KG1 (cell line): ENCODE data around the gene SORCS2.

Experiments
- DNase-seq: peaks from one replicate; lab custom pipeline; 2025; lab: John Stamatoyannopoulos, UW

Gene SORCS2

GRCh38 chr4:7734651-7735260 lies 542.4 kb downstream of the SORCS2 start:
- no peak for DNase-seq

GRCh38 chr4:7735395-7735794 lies 543.1 kb downstream of the SORCS2 start:
- no peak for DNase-seq

GRCh38 chr4:7735961-7736360 lies 543.6 kb downstream of the SORCS2 start:
- no peak for DNase-seq

DNA sequence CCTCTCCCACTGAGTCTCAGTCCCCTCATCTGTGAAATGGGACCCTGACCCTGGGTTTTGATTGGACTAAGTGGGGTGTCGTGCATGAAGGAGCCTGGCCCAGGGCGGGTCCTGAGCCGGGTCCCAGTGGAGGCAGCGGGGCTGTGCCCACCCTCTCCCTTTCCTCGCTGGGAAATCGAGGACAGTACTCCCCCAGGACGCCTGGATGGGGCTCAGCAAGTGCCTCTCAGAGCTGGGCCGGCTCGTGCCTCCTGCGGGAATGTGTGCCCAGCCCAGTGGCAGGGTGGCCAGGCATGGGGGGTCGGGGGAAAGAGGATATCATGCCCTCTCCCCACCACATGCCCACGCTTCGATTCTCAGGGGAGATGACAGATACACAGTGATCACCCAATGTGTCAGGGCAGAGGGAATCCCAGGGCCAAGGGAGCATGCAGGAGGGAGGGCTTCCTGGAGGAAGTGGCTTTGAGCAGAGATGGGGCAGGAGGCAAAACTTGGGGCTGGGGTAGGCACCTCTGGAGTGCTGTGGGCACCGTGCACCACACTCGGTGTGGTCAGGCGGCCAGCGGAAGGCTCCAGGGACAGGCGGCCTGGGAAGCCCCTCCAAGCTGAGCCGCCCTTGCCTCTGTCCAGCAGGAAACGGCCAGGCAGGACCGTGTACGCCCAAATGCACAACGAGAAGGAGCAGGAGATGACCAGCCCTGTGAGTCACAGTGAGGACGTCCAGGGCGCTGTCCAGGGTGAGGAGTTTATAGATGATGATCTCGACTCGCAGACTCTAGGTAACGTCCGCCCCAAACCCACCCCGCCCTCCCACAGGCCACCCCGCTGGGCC lies 544.3 kb downstream of the SORCS2 start:
- DNase-seq: no peak

- DNase-seq: no peak
These were observed 544.9 kb downstream of the SORCS2 start for GRCh38 chr4:7737268-7737645.

GRCh38 chr4:7737752-7738457 lies 545.6 kb downstream of the SORCS2 start:
- no peak for DNase-seq

- DNase-seq: no peak
These were observed 546.2 kb downstream of the SORCS2 start for GRCh38 chr4:7738458-7739076.

GRCh38 chr4:7739077-7739917 lies 547.0 kb downstream of the SORCS2 start:
- no peak for DNase-seq

- no peak for DNase-seq
These were observed 547.9 kb downstream of the SORCS2 start for GRCh38 chr4:7739918-7740865.

DNA sequence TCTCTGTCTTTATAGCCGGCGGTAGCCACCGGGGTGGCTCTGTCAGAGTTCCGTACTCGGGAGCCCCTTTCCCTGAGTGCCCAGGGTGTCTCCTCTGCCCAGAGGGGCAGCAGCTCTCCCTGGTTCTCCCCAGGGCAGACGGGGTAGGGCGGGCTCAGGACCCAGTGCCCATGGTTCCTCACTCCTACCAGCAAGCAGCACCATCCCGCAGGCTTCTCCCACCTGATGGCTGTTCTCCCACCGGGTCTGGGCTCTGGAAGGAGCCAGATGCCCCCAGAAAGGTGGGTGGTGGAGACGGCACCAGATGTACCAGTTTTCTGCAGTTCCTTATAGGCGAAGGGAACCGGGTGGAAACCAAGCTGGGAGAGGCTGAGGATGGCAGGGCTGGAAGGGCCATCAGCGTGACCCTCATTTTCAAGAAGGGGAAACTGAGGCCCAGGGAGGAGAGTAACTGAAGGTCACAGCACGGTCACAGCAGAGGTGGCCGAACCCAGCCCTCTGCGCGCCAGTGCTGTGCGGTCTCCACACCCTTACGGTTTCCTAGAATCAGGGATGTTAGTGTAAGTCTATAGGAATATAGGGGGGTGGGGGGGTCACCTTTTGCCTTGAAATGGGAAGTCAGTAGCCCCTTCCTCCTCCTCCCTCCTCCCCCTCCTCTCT lies 548.7 kb downstream of the SORCS2 start:
- no peak for DNase-seq

DNA sequence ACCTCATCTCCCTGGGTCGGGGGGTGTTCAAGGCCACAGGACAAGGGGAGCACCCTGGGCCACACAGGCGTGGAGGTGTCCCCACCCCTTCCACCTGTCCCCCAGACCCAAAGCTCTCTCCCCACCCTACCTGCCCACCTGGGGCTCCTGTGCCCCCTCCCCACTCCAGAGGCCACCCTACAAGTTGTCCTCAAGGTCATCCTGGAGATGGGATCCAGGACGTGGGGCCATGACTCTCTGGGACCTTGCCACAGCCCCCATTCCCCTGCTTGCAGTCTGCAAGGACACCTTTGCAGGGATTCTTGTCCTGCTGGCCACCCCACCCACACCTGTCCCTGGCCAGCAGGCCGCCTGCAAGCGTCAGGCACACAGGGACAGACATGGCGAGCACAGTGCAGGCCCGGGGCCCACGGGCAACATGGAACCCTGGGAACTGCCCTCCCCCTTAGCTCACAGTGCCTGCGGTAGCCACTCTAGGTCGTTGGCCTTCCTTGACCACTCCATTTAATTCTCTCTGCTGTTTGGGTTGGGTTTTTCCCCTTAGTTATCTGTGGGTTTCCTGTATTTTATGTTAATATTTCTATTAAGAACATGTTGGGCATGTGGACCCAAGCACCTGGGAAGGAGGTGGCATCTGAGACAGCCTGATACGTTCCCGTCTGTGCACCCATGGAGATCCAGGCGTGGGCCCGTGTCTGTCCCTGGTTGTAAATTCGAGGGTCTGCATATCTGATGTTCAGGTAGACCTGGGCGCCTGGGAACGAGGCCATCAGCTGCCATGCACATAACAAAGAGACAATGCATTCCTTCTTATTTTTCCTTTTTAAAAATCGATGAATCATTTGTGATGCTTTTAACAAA lies 549.8 kb downstream of the SORCS2 start:
- DNase-seq: no peak

DNA sequence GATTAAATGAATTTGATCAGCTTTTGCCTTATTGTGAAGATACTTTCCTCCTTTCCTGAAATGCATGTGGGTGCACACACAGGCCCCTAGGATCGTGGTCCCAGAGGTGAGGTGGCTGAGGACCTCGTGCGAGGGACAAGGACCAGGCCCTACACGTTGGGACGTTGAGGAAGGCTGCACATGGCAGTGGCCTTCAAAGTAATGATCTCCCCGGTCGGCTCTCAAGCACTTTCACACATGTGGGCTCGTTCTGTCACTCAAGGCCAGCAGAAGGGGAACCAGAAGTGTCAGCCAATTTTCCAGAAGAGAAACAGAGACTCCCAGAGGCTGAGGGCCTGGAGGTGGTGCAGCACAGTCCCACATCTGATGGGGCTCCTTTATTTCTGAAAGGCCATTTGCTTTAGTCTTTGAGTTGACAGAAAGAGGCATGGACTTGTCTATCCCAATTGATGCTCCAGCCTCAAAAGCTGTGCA lies 550.5 kb downstream of the SORCS2 start:
- DNase-seq: no peak

GRCh38 chr4:7744142-7744804 lies 551.9 kb downstream of the SORCS2 start:
- no peak for DNase-seq

- no peak for DNase-seq
These were observed 553.1 kb downstream of the SORCS2 start for GRCh38 chr4:7745301-7745885.

DNA sequence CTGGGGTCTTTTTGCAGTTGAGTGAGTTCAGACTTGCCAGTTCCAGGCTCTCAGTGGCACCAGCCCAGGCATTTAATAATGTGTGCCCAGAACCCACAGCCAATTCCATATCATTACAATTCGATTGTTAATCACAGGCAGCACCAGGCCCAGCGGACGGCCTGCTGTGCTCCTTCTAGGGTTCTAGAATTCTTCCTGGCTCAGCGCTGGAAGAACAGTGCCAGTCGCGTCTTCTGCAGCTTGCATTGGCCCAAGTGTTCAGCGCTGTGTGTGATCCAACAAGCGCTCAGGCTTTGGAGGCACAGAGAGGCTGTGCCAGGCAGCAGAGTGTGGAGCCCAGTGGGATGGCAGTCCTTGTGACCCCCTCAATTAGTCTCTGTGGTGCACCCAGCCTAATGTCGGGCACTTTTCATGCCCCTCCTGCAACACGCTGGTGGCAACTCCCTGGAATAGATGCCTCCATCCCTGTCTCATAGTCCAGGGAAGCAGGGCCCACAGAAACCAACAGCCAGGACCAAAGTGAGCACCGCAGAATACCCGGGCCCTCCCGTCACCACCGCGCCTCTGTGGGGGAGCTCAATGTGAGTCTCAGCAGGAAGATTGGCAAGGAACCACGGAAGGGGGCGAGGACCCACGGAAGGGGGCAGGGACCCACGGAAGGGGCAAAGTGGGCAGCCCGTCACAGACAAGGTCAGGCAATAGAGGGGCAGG lies 554.2 kb downstream of the SORCS2 start:
- DNase-seq: no peak

DNA sequence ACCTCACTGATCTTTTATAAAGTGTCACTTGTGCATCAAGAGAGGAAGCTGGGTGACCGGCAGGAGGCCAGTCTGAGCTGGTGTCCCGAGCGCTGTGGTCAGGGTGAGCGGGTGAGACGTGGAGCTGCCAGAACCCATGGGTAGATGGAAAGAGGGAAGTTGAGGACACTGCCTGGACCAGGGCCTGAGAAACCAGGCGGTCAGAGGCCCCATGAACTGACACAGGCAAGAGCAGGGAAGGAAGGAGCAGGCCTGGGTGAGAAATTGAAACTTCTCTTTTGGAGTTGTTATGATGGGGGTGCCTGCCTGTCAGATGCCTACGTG lies 554.7 kb downstream of the SORCS2 start:
- DNase-seq: no peak

- no peak for DNase-seq
These were observed 555.2 kb downstream of the SORCS2 start for GRCh38 chr4:7747566-7747965.
